ENCODE results near the gene THRAP3. TPM values are rescaled to one million over a fixed set of nuclear protein-coding genes. Genes with fewer than 3 reads are reported as not detected.

Gene THRAP3
- total and polyA plus RNA-seq, 9 of the 15 experiments (the other 6 are each of a cell fraction or from before 2014, with no cell fraction given) = 66.2 to 135 (median 113) TPM

DNA sequence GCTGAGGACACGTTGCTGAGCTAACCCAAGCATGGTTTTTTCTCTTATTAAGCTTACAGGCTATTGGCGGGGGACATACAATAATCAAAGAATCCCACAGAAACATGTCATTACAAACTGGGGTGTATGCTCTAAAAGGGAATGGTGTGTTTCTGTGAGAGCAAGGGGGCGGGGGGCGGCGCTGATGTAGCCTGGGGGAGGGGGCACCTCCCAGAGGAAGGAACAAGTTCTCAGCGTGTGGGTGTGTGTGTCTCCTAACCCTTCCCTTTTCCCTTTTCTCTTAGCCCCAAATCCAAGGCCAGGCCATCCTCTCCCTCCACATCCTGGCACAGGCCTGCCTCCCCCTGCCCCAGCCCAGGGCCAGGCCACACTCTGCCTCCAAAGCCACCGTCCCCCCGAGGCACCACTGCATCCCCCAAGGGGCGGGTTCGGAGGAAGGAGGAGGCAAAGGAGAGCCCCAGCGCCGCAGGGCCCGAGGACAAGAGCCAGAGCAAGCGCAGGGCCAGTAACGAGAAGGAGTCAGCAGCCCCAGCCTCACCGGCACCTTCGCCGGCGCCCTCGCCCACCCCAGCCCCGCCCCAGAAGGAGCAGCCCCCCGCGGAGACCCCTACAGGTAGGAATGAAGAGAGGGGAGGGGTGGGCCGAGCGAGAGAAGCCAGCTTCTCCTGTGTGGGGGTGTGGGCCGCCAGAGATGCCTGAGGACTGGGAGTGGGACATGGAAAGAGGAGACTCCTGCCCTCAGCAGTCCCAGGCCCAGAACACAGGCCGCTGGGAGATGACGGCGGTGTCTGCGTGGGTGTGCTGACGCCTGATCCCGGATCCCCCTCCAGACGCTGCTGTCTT lies 46.4 kb upstream of the THRAP3 start:
- H3K4me1 ChIP-seq (replicated peaks in 1 of 2; ENCODE audit: control insufficient read depth in 2 of 2, insufficient read depth in 2 of 2, low read length in 2 of 2) = peaks cover 0 to 23% of the 10 kb centered on the region in 2 experiments; a peak in 1 of 5 replicates
- ATAC-seq (no peak), DNase-seq (ENCODE audit: extremely low read depth in 1 of 4, low spot score in 3 of 4) (no peak), FAIRE-seq (no peak)
- intact Hi-C loops (cut with micrococcal nuclease) = no loop called here
- TF ChIP-seq KLF10 (CRISPR knock-in tag; IDR thresholded peaks at IDR 0.05) (no peak), ZBTB7A (IDR thresholded peaks at IDR 0.05; ENCODE audit: borderline replicate concordance, control insufficient read depth, low read depth, low read length) (no peak), RCOR1 (IDR thresholded peaks at IDR 0.05; ENCODE audit: borderline replicate concordance in 1 of 2, low read depth in 2 of 2, low read length in 2 of 2) (no peak), ZNF12 (CRISPR knock-in tag; IDR thresholded peaks at IDR 0.05) (no peak), CEBPB (tag; IDR thresholded peaks at IDR 0.05) (no peak), ELF1 (tag; IDR thresholded peaks at IDR 0.05) (no peak), MAFG (tag; conservative IDR thresholded peaks at IDR 0.05) (no peak), MED1 (CRISPR knock-in tag; IDR thresholded peaks at IDR 0.05; ENCODE audit: borderline replicate concordance) (no peak), ZNF551 (CRISPR knock-in tag; IDR thresholded peaks at IDR 0.05) (no peak), KAT8 (IDR thresholded peaks at IDR 0.05; ENCODE audit: low read depth) (no peak), GABPA (tag; conservative IDR thresholded peaks at IDR 0.05; ENCODE audit: low read depth) (no peak), NR4A1 (CRISPR knock-in tag; IDR thresholded peaks at IDR 0.05) (no peak), NR4A1 (tag; IDR thresholded peaks at IDR 0.05) (no peak), MCM5 (IDR thresholded peaks at IDR 0.05; ENCODE audit: low read depth) (no peak)
- TF ChIP-seq, protein P1, sequence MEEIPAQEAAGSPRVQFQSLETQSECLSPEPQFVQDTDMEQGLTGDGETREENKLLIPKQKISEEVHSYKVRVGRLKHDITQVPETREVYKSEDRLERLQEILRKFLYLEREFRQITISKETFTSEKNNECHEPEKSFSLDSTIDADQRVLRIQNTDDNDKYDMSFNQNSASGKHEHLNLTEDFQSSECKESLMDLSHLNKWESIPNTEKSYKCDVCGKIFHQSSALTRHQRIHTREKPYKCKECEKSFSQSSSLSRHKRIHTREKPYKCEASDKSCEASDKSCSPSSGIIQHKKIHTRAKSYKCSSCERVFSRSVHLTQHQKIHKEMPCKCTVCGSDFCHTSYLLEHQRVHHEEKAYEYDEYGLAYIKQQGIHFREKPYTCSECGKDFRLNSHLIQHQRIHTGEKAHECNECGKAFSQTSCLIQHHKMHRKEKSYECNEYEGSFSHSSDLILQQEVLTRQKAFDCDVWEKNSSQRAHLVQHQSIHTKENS (CRISPR knock-in tag; IDR thresholded peaks at IDR 0.05) = no peak
- TF ChIP-seq, protein P2, sequence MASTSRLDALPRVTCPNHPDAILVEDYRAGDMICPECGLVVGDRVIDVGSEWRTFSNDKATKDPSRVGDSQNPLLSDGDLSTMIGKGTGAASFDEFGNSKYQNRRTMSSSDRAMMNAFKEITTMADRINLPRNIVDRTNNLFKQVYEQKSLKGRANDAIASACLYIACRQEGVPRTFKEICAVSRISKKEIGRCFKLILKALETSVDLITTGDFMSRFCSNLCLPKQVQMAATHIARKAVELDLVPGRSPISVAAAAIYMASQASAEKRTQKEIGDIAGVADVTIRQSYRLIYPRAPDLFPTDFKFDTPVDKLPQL (IDR thresholded peaks at IDR 0.05; ENCODE audit: extremely low read depth, insufficient read length) = no peak
- 87% methylated on average over 26 of the region's 33 CpGs for WGBS (ENCODE audit: insufficient coverage, low coverage, missing lambda C conversion rate)
- no TSS peak for BruUV-seq (replicated peaks)
- no peak overlapping the region; a peak in 1 of 4 replicates for H3K9ac ChIP-seq (ENCODE audit: insufficient read depth in 1 of 2, low read depth in 2 of 2, low read length in 2 of 2)
- no peaks in the 10 kb centered on the region for H3K27me3 ChIP-seq (ENCODE audit: control insufficient read depth in 2 of 2, insufficient read depth in 2 of 2, low read length in 2 of 2)
- 0 out of 2 replicates have a peak, but pooled peaks cover 4% of the 10 kb centered on the region for H4K20me1 ChIP-seq (replicated peaks; ENCODE audit: control insufficient read depth, insufficient read depth, low read length)
- no peak overlapping the region for H2AFZ ChIP-seq (ENCODE audit: low read depth, low read length)
- ChIA-PET CTCF (ENCODE audit: low intra/inter-chr PET ratio) (no interaction called here), POLR2A (interaction anchor here (0.7 to 1.4 kb wide), 2 partner anchors 16 to 124 kb away, joined by 3 to 7 read pairs; no protein-coding TSS in a partner anchor)
- H3K27ac ChIP-seq (ENCODE audit: extremely low read depth, low read depth, low read length) = no peak overlapping the region
- no peaks in the 10 kb centered on the region for H3K79me2 ChIP-seq (ENCODE audit: control insufficient read depth, insufficient read depth, low read length)
- H3K36me3 ChIP-seq (ENCODE audit: control insufficient read depth, insufficient read depth, low read length) = peaks cover 82% of the 10 kb centered on the region
- H3K4me3 ChIP-seq = no peak overlapping the region
- H3K4me2 ChIP-seq (ENCODE audit: insufficient read depth, low read length) = no peak overlapping the region
- no peaks in the 10 kb centered on the region for H3K9me1 ChIP-seq (ENCODE audit: control insufficient read depth, insufficient read depth, low read length)
- H3K9me3 ChIP-seq (replicated peaks; ENCODE audit: control insufficient read depth, insufficient read depth, low read depth, low read length) = no peaks in the 10 kb centered on the region
- in situ Hi-C loops (cut with MboI) = no loop called here

Data from K562 (cell line).